ENCODE data around the gene PPP2R3C.
"Not testable (repeated sequence)": the region's sequence is repeated elsewhere in the genome, so short reads cannot be mapped to it uniquely, and the experiment has no call there.

GRCh38 chr14:35152531-35152930 is 30.7 kb upstream of the PPP2R3C start:
- not testable (repeated sequence) for TF ChIP-seq CTCF, POLR2A, EP300, POLR2AphosphoS5 (IDR thresholded peaks at IDR 0.05)
